Measurements from ENCODE around the gene MCF2L.

DNA sequence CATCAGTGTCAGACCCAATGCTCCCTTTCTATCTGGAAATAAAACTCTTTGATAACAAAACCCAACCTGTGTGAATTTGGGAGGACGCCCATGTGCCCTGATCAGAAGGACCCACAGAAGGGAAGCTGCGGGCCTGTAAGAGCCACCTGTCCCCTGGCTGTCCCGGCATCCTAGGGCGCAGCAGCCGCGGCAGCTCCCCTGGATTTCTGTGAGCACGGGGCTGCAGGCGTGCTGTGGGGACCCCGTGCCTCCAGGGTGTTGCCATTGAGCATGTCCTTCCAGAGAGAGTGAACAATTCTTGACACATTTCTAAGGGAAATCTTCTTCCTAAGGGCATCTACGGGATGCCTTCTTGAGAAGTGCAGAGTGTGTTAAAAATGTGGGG lies 60.0 kb downstream of the MCF2L start:
- TF ChIP-seq POLR2A (IDR thresholded peaks at IDR 0.05) (no peak), CTCF (IDR thresholded peaks at IDR 0.05) (no peak)

Data from transverse colon (tissue), 3 donors.